ENCODE results near the gene NBEA. TPM values are rescaled to one million over a fixed set of nuclear protein-coding genes. Genes with fewer than 3 reads are reported as not detected.
A peak's percentile ranks its signal among the peaks of the same experiment; 100 is the strongest.

NBEA gene
- total and polyA plus RNA-seq, 2 experiments from 2014 or later: 2.6 to 12.3 TPM

GRCh38 chr13:35614666-35615065 is 672.6 kb downstream of the NBEA start:
- H3K9me2 ChIP-seq (replicated peaks; ENCODE audit: insufficient read depth): no peaks in the 10 kb centered on the region
- H3K36me3 ChIP-seq (replicated peaks; ENCODE audit: insufficient read depth, low read depth): no peaks in the 10 kb centered on the region
- 100% methylated on average over 2 of the region's 2 CpGs for WGBS (ENCODE audit: low lambda C conversion rate, missing lambda C conversion rate)
- H3K79me2 ChIP-seq: no peaks in the 10 kb centered on the region
- H4K20me1 ChIP-seq (ENCODE audit: insufficient read depth, poor library complexity, severe bottlenecking): no peaks in the 10 kb centered on the region
- no peak overlapping the region for H3K27ac ChIP-seq
- H3K4me2 ChIP-seq: no peak overlapping the region
- H3K27me3 ChIP-seq: no peaks in the 10 kb centered on the region
- H2AFZ ChIP-seq: no peak overlapping the region
- DNase-seq (ENCODE audit: low spot score): no peak
- no peak overlapping the region for H3K4me3 ChIP-seq
- no peaks in the 10 kb centered on the region for H3K4me1 ChIP-seq (ENCODE audit: insufficient read depth)
- no peak for TF ChIP-seq EZH2 (IDR thresholded peaks at IDR 0.05; ENCODE audit: borderline replicate concordance)
- TF ChIP-seq EZH2phosphoT487 (IDR thresholded peaks at IDR 0.05; ENCODE audit: low read depth, severe bottlenecking, unreplicated experiment): no peak
- no peak for TF ChIP-seq CTCF (IDR thresholded peaks at IDR 0.05; ENCODE audit: poor library complexity)
- no peaks in the 10 kb centered on the region for H3K9me3 ChIP-seq (ENCODE audit: low read depth)

GRCh38 chr13:35617420-35617819 is 675.4 kb downstream of the NBEA start:
- Histone ChIP-seq H3K4me1 (ENCODE audit: insufficient read depth) (no peaks in the 10 kb centered on the region), H3K36me3 (replicated peaks; ENCODE audit: insufficient read depth, low read depth) (no peaks in the 10 kb centered on the region), H2AFZ (no peak overlapping the region), H3K27ac (no peak overlapping the region), H3K9me2 (replicated peaks; ENCODE audit: insufficient read depth) (no peaks in the 10 kb centered on the region), H3K4me2 (peak overlapping the region; percentile 45), H3K4me3 (no peak overlapping the region), H3K79me2 (no peaks in the 10 kb centered on the region), H4K20me1 (ENCODE audit: insufficient read depth, poor library complexity, severe bottlenecking) (no peaks in the 10 kb centered on the region), H3K27me3 (no peaks in the 10 kb centered on the region), H3K9me3 (ENCODE audit: low read depth) (no peaks in the 10 kb centered on the region)
- TF ChIP-seq CTCF (IDR thresholded peaks at IDR 0.05; ENCODE audit: poor library complexity): no peak
- no peak for TF ChIP-seq EZH2 (IDR thresholded peaks at IDR 0.05; ENCODE audit: borderline replicate concordance)
- TF ChIP-seq EZH2phosphoT487 (IDR thresholded peaks at IDR 0.05; ENCODE audit: low read depth, severe bottlenecking, unreplicated experiment): no peak
- 58% methylated on average over 6 of the region's 6 CpGs for WGBS (ENCODE audit: low lambda C conversion rate, missing lambda C conversion rate)
- DNase-seq (ENCODE audit: low spot score): no peak

DNA sequence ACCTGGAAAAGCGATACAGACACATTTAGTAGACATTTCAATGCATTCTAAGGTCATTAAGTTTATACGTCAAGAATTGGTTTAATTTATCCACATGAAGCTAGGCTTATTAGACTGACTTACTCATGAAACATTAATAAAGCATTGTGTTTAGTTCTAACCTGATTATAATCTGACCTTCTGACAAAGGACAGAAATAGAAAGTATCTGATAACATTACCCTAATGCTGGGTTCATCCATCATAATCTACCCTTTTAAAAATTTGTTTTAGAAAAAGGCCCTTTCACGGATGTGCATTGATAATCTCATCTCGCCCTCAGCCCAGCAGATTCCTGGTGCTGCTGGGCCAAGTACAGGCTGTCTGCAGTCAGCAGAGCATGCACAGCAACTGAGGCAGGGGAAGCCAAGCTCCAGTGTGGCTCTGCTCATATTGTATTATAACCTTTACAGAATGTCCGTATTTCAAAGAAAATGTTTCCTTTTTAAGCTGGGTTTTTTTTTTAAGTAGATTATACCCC is 676.6 kb downstream of the NBEA start:
- 79% methylated on average over 5 of the region's 5 CpGs for WGBS (ENCODE audit: low lambda C conversion rate, missing lambda C conversion rate)
- H3K4me1 ChIP-seq (ENCODE audit: insufficient read depth): no peaks in the 10 kb centered on the region
- no peak overlapping the region for H2AFZ ChIP-seq
- no peaks in the 10 kb centered on the region for H4K20me1 ChIP-seq (ENCODE audit: insufficient read depth, poor library complexity, severe bottlenecking)
- no peak for DNase-seq (ENCODE audit: low spot score)
- H3K9me3 ChIP-seq (ENCODE audit: low read depth): no peaks in the 10 kb centered on the region
- no peak overlapping the region for H3K27ac ChIP-seq
- H3K9me2 ChIP-seq (replicated peaks; ENCODE audit: insufficient read depth): no peaks in the 10 kb centered on the region
- no peak for TF ChIP-seq CTCF (IDR thresholded peaks at IDR 0.05; ENCODE audit: poor library complexity)
- no peak for TF ChIP-seq EZH2phosphoT487 (IDR thresholded peaks at IDR 0.05; ENCODE audit: low read depth, severe bottlenecking, unreplicated experiment)
- TF ChIP-seq EZH2 (IDR thresholded peaks at IDR 0.05; ENCODE audit: borderline replicate concordance): no peak
- H3K27me3 ChIP-seq: no peaks in the 10 kb centered on the region
- H3K36me3 ChIP-seq (replicated peaks; ENCODE audit: insufficient read depth, low read depth): no peaks in the 10 kb centered on the region
- H3K4me3 ChIP-seq: no peak overlapping the region
- no peaks in the 10 kb centered on the region for H3K79me2 ChIP-seq
- H3K4me2 ChIP-seq: no peak overlapping the region

DNA sequence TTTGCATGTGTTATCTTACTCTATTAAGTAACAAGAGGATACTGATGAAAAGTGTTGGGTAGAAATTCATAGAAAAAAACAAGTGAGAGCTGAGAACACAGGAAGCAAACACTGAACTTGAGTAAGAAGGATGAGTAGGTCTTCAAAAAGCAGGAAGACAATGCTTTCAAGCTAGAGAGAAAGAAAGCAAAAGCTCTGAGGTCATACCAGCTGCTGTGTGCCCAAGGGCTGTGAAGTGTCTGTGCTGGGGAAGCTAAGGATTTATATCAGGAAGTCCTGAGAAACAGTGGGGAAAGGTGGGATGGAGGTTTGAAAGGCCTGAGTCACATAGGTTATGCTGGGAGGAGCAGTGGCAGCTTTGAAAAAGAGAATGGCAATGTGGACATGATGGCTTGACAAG is 679.9 kb downstream of the NBEA start:
- no peak overlapping the region for H3K4me2 ChIP-seq
- no peak overlapping the region for H3K27ac ChIP-seq
- H3K9me2 ChIP-seq (replicated peaks; ENCODE audit: insufficient read depth): no peaks in the 10 kb centered on the region
- H4K20me1 ChIP-seq (ENCODE audit: insufficient read depth, poor library complexity, severe bottlenecking): no peaks in the 10 kb centered on the region
- H3K36me3 ChIP-seq (replicated peaks; ENCODE audit: insufficient read depth, low read depth): no peaks in the 10 kb centered on the region
- H3K9me3 ChIP-seq (ENCODE audit: low read depth): no peaks in the 10 kb centered on the region
- H2AFZ ChIP-seq: no peak overlapping the region
- H3K4me3 ChIP-seq: no peak overlapping the region
- no peak for TF ChIP-seq EZH2 (IDR thresholded peaks at IDR 0.05; ENCODE audit: borderline replicate concordance)
- no peak for TF ChIP-seq CTCF (IDR thresholded peaks at IDR 0.05; ENCODE audit: poor library complexity)
- no peak for TF ChIP-seq EZH2phosphoT487 (IDR thresholded peaks at IDR 0.05; ENCODE audit: low read depth, severe bottlenecking, unreplicated experiment)
- no peak for DNase-seq (ENCODE audit: low spot score)
- no peaks in the 10 kb centered on the region for H3K79me2 ChIP-seq
- no peaks in the 10 kb centered on the region for H3K27me3 ChIP-seq
- no peaks in the 10 kb centered on the region for H3K4me1 ChIP-seq (ENCODE audit: insufficient read depth)

Data from hepatocyte (in vitro differentiated cells).